ENCODE results near the gene TMEM128.
A peak's percentile ranks its signal among the peaks of the same experiment; 100 is the strongest.

Gene TMEM128

GRCh38 chr4:4248029-4248884, at the start of gene TMEM128:
TMEM128 (minus strand) TSS chr4:4248223; CDS start chr4:4248202, 21 bp downstream.
- TF ChIP-seq, protein P1, sequence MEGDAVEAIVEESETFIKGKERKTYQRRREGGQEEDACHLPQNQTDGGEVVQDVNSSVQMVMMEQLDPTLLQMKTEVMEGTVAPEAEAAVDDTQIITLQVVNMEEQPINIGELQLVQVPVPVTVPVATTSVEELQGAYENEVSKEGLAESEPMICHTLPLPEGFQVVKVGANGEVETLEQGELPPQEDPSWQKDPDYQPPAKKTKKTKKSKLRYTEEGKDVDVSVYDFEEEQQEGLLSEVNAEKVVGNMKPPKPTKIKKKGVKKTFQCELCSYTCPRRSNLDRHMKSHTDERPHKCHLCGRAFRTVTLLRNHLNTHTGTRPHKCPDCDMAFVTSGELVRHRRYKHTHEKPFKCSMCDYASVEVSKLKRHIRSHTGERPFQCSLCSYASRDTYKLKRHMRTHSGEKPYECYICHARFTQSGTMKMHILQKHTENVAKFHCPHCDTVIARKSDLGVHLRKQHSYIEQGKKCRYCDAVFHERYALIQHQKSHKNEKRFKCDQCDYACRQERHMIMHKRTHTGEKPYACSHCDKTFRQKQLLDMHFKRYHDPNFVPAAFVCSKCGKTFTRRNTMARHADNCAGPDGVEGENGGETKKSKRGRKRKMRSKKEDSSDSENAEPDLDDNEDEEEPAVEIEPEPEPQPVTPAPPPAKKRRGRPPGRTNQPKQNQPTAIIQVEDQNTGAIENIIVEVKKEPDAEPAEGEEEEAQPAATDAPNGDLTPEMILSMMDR (IDR thresholded peaks at IDR 0.05; ENCODE audit: low read depth, low read length, missing control alignments): peak; percentile 45
- peaks cover 6% of the 10 kb centered on the region for H3K36me3 ChIP-seq (replicated peaks)
- in situ Hi-C loops (cut with HindIII; ENCODE audit: low pct_ligation_motif_present, low sequenced_read_pairs): no loop called here
- peak within 1 kb of the TSS; percentile 84 for H3K4me3 ChIP-seq (ENCODE audit: low read depth, low read length)
- no peaks in the 10 kb centered on the region for H3K27me3 ChIP-seq (replicated peaks)
- peak within 1 kb of the TSS; percentile 97 for H3K27ac ChIP-seq
- DNase-seq: peak; percentile 89

GRCh38 chr4:4296283-4296846, 48.3 kb upstream of the TMEM128 start:
- Histone ChIP-seq H3K27me3 (replicated peaks) (no peaks in the 10 kb centered on the region), H3K4me3 (ENCODE audit: low read depth, low read length) (no peak overlapping the region), H3K36me3 (replicated peaks) (no peaks in the 10 kb centered on the region), H3K27ac (no peak overlapping the region)
- in situ Hi-C loops (cut with HindIII; ENCODE audit: low pct_ligation_motif_present, low sequenced_read_pairs): no loop called here
- DNase-seq: no peak
- TF ChIP-seq, protein P1 (IDR thresholded peaks at IDR 0.05; ENCODE audit: low read depth, low read length, missing control alignments): no peak

GRCh38 chr4:4293279-4293678, 45.3 kb upstream of the TMEM128 start:
- Histone ChIP-seq H3K36me3 (replicated peaks) (no peaks in the 10 kb centered on the region), H3K27me3 (replicated peaks) (no peaks in the 10 kb centered on the region), H3K4me3 (ENCODE audit: low read depth, low read length) (no peak overlapping the region), H3K27ac (no peak overlapping the region)
- TF ChIP-seq, protein P1 (IDR thresholded peaks at IDR 0.05; ENCODE audit: low read depth, low read length, missing control alignments): no peak
- DNase-seq: no peak
- in situ Hi-C loops (cut with HindIII; ENCODE audit: low pct_ligation_motif_present, low sequenced_read_pairs): no loop called here

- in situ Hi-C loops (cut with HindIII; ENCODE audit: low pct_ligation_motif_present, low sequenced_read_pairs): no loop called here
- TF ChIP-seq, protein P1 (IDR thresholded peaks at IDR 0.05; ENCODE audit: low read depth, low read length, missing control alignments): no peak
These were observed 42.2 kb upstream of the TMEM128 start, which contains the start of the genes LYAR and ZBTB49 for GRCh38 chr4:4289941-4290850. LYAR (minus strand) TSS chr4:4290154; CDS start chr4:4283742, 6,412 bp downstream. ZBTB49 (plus strand) TSS chr4:4290251; CDS start chr4:4299946, 9,695 bp downstream.

DNA sequence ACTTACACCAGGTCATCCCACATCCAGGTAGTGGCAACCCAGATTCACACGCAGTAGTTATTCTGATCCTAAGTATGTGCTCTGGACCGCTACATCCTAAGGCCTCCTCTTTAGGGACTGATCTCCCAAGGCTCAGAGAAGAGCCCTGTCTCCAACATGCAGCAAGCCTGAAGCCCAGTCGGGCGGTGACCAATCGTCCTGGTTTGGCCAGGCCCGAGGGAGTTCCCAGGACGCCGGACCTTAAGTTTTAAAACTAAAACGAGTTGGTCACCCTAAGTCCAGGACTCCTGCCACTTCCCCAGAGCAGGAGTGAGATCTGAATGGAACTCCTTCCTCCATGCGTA, 41.5 kb upstream of the TMEM128 start:
- in situ Hi-C loops (cut with HindIII; ENCODE audit: low pct_ligation_motif_present, low sequenced_read_pairs): no loop called here
- Histone ChIP-seq H3K27me3 (replicated peaks) (no peaks in the 10 kb centered on the region), H3K36me3 (replicated peaks) (peaks cover 7% of the 10 kb centered on the region), H3K4me3 (ENCODE audit: low read depth, low read length) (peak overlapping the region; percentile 93), H3K27ac (peak overlapping the region; percentile 28)
- DNase-seq: no peak
- TF ChIP-seq, protein P1 (IDR thresholded peaks at IDR 0.05; ENCODE audit: low read depth, low read length, missing control alignments): no peak

More at GRCh38 chr4:4289941-4290850, 42.2 kb upstream of the TMEM128 start, which contains the start of the genes LYAR and ZBTB49:
- Histone ChIP-seq H3K27ac (peak within 1 kb of the TSS; percentile 28), H3K4me3 (ENCODE audit: low read depth, low read length) (peak within 1 kb of the TSS; percentile 93), H3K27me3 (replicated peaks) (no peaks in the 10 kb centered on the region), H3K36me3 (replicated peaks) (peaks cover 4% of the 10 kb centered on the region)
- peak; percentile 87 for DNase-seq

All from brain microvascular endothelial cell (primary cell).